ENCODE measurements around the gene SLC23A2. TPM values are rescaled to one million over a fixed set of nuclear protein-coding genes. Genes with fewer than 3 reads are reported as not detected.

The SLC23A2 gene
- total RNA-seq, 2 experiments from 2014 or later, result 14.3 to 25.7 TPM

DNA sequence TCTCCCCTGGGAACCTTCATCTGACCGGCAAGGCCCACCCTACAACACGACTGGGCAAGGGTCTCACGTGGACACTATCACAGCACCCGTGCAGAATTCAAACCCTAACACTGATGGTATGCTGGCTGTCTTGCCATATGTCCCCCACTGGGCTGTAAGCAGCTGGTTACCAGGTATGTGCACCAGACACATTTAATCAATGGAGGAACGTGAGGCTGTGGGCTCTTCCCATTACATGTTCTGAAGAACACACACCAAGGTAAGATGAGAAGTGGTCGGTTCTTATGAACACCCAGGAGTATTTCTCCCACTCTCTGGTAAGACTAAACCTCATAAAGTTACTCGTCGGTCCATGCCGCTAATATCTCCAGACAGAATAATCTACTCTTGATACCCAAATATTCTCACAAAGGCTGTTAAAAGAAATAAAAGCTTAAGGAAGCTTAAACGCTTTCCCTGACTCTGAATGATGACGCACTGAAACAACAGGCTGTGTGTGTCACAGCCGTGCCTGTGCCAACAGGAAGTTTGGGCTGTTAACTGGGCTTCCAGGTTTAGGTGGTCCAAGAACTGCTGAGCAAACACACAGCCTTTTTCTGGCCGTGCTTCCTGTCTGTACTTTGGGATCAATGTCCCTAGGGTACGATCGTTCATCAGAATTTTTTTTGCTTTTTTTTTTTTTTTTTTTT, 75.3 kb downstream of the SLC23A2 start:
- Histone ChIP-seq H3K4me1 (ENCODE audit: insufficient read depth, low read length, poor library complexity, severe bottlenecking) (no peaks in the 10 kb centered on the region), H3K9me3 (ENCODE audit: low read length) (no peaks in the 10 kb centered on the region), H3K79me2 (ENCODE audit: insufficient read depth, low read depth, low read length) (no peaks in the 10 kb centered on the region), H3K9me2 (ENCODE audit: insufficient read depth, low read length) (no peaks in the 10 kb centered on the region), H3K4me2 (ENCODE audit: low read length) (no peak overlapping the region), H3K27ac (ENCODE audit: low read depth, low read length, poor library complexity, severe bottlenecking) (no peak overlapping the region), H4K20me1 (ENCODE audit: insufficient read depth, low read length) (no peaks in the 10 kb centered on the region), H3K36me3 (ENCODE audit: insufficient read depth, low read length) (peaks cover 8% of the 10 kb centered on the region), H2AFZ (ENCODE audit: low read length) (no peak overlapping the region), H3K4me3 (ENCODE audit: low read depth, low read length, poor library complexity, severe bottlenecking) (no peak overlapping the region)
- no peak for TF ChIP-seq EZH2phosphoT487 (IDR thresholded peaks at IDR 0.05; ENCODE audit: borderline replicate concordance, low read depth, low read length)
- TF ChIP-seq CTCF (conservative IDR thresholded peaks at IDR 0.05; ENCODE audit: low read length), result no peak
- ChIA-PET CTCF (ENCODE audit: unreplicated experiment) (no interaction called here), POLR2A (no interaction called here)
- intact Hi-C loops (cut with micrococcal nuclease; ENCODE audit: unreplicated experiment), result no loop called here
- BruUV-seq (replicated peaks), result no TSS peak
- no peak for DNase-seq (ENCODE audit: low spot score)

GRCh38 chr20:4924446-4924845, 76.9 kb downstream of the SLC23A2 start:
- no peak for DNase-seq (ENCODE audit: low spot score)
- peaks cover 3% of the 10 kb centered on the region for H3K4me1 ChIP-seq (ENCODE audit: insufficient read depth, low read length, poor library complexity, severe bottlenecking)
- H3K4me2 ChIP-seq (ENCODE audit: low read length), result no peak overlapping the region
- intact Hi-C loops (cut with micrococcal nuclease; ENCODE audit: unreplicated experiment), result no loop called here
- 0 out of 2 replicates have a peak, but pooled peaks cover 1% of the 10 kb centered on the region for H4K20me1 ChIP-seq (ENCODE audit: insufficient read depth, low read length)
- no peak overlapping the region for H2AFZ ChIP-seq (ENCODE audit: low read length)
- H3K36me3 ChIP-seq (ENCODE audit: insufficient read depth, low read length), result no peaks in the 10 kb centered on the region; the same call in 1 of the 2 replicates
- no TSS peak for BruUV-seq (replicated peaks)
- CTCF ChIA-PET (ENCODE audit: unreplicated experiment), result no interaction called here
- no peaks in the 10 kb centered on the region for H3K9me2 ChIP-seq (ENCODE audit: insufficient read depth, low read length)
- H3K79me2 ChIP-seq (ENCODE audit: insufficient read depth, low read depth, low read length), result no peaks in the 10 kb centered on the region
- no peaks in the 10 kb centered on the region for H3K9me3 ChIP-seq (ENCODE audit: low read length)
- POLR2A ChIA-PET, result interaction anchor here (0.6 kb wide), 1 partner anchor 35 kb away, joined by 3 read pairs; no protein-coding TSS in a partner anchor
- no peak for TF ChIP-seq CTCF (conservative IDR thresholded peaks at IDR 0.05; ENCODE audit: low read length)
- no peak for TF ChIP-seq EZH2phosphoT487 (IDR thresholded peaks at IDR 0.05; ENCODE audit: borderline replicate concordance, low read depth, low read length)
- no peak overlapping the region for H3K4me3 ChIP-seq (ENCODE audit: low read depth, low read length, poor library complexity, severe bottlenecking)
- H3K27ac ChIP-seq (ENCODE audit: low read depth, low read length, poor library complexity, severe bottlenecking), result no peak overlapping the region

DNA sequence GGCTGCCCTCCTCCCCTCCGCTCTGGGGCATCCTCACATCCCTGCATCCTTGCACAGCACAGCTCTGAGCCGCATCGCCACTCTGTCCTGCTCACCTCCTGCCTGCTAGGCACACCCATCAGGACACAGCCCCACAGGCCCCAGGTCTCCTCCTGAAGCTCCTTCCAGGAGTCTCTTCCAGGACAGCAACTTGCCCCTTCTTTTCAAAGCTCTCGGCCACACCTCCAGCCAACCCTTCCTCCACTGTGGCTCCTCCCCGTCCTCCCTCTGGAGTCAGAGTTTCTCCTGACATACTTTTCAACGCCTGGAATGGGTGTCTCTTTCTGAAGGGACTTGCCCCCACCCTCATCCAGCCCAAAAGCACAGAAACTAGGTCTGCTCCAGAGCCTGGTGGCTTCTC, 77.3 kb downstream of the SLC23A2 start:
- ChIA-PET CTCF (ENCODE audit: unreplicated experiment) (no interaction called here), POLR2A (no interaction called here)
- intact Hi-C loops (cut with micrococcal nuclease; ENCODE audit: unreplicated experiment), result no loop called here
- Histone ChIP-seq H3K79me2 (ENCODE audit: insufficient read depth, low read depth, low read length) (no peaks in the 10 kb centered on the region), H3K9me3 (ENCODE audit: low read length) (no peaks in the 10 kb centered on the region), H3K27ac (ENCODE audit: low read depth, low read length, poor library complexity, severe bottlenecking) (no peak overlapping the region), H3K4me1 (ENCODE audit: insufficient read depth, low read length, poor library complexity, severe bottlenecking) (peaks cover 7% of the 10 kb centered on the region), H4K20me1 (ENCODE audit: insufficient read depth, low read length) (peaks cover 3% of the 10 kb centered on the region; the same call in 1 of the 2 replicates), H3K4me3 (ENCODE audit: low read depth, low read length, poor library complexity, severe bottlenecking) (no peak overlapping the region), H3K36me3 (ENCODE audit: insufficient read depth, low read length) (no peaks in the 10 kb centered on the region), H3K9me2 (ENCODE audit: insufficient read depth, low read length) (no peaks in the 10 kb centered on the region), H2AFZ (ENCODE audit: low read length) (no peak overlapping the region), H3K4me2 (ENCODE audit: low read length) (no peak overlapping the region)
- no peak for TF ChIP-seq CTCF (conservative IDR thresholded peaks at IDR 0.05; ENCODE audit: low read length)
- TF ChIP-seq EZH2phosphoT487 (IDR thresholded peaks at IDR 0.05; ENCODE audit: borderline replicate concordance, low read depth, low read length), result no peak
- DNase-seq (ENCODE audit: low spot score), result no peak
- no TSS peak for BruUV-seq (replicated peaks)
